ENCODE results near the gene CEP192. TPM values are rescaled to one million over a fixed set of nuclear protein-coding genes. Genes with fewer than 3 reads are reported as not detected.

The CEP192 gene
- total and polyA plus RNA-seq, 2 of the 13 experiments (the other 11 are each of a cell fraction or from before 2014, with no cell fraction given): 15.3 to 24.7 TPM

DNA sequence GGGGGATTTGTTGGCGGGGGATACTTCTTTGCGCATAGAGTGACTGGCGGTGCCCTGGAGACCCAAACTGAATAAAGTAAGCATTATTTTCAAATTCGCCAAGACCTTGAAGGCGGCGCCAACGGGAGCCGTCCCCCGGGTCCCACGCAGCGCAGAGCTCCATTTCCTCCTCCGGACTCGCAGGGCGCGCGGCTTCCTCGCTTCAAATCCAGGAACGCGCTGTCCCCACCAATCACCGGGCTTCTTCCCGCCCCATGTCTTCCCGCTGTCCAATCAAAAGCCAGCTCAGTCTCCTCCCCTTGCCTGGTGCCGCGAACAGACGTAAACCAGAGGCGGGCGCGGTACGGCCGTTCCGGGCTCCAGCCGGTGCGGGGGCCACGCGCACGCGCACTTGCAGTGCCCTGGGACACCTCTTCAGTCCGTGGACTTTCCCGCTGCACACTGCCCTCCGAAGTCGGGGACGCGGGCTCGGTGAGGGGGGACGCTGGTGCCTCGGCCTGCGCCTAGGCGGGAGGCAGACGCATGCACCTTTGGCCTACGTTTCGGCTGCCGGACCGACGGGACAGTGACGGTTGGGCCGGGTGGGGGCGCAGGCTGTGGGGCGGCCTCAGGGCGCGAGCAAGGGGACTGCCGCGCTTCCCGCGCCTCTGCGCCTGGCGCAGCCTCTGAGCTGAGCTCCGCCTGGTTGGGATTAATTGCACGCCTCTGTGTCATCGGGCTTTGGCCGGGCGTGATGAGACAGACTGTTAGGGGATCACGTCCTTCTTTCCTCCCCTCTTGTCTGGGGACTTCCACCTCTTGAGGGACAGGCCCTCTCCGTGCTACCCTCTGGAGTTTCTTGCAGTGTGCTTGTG, at the start of gene CEP192 (continued):
- TF ChIP-seq NFYB (CRISPR knock-in tag; IDR thresholded peaks at IDR 0.05): peak; percentile 94
- TF ChIP-seq RORA (CRISPR knock-in tag; IDR thresholded peaks at IDR 0.05): no peak
- peak; percentile 78; the same call in 1 of the 2 replicates for TF ChIP-seq ZNF232 (CRISPR knock-in tag; IDR thresholded peaks at IDR 0.05; ENCODE audit: borderline replicate concordance)
- TF ChIP-seq ZFP1 (CRISPR knock-in tag; IDR thresholded peaks at IDR 0.05): no peak
- no peak for TF ChIP-seq PAF1 (CRISPR knock-in tag; IDR thresholded peaks at IDR 0.05)
- TF ChIP-seq SIN3A (IDR thresholded peaks at IDR 0.05; ENCODE audit: borderline replicate concordance, low read depth, low read length): peak; percentile 85; the same call in 1 of the 2 replicates
- 0 out of 2 replicates have a peak, but pooled peaks have one; percentile 91 for TF ChIP-seq ZNF713 (CRISPR knock-in tag; IDR thresholded peaks at IDR 0.05)
- no peak for TF ChIP-seq JUND (CRISPR knock-in tag; IDR thresholded peaks at IDR 0.05)
- no peak for TF ChIP-seq ZUFSP (CRISPR knock-in tag; IDR thresholded peaks at IDR 0.05; ENCODE audit: borderline replicate concordance)
- TF ChIP-seq CHCHD3 (CRISPR knock-in tag; IDR thresholded peaks at IDR 0.05): 0 out of 2 replicates have a peak, but pooled peaks have one; percentile 43
- TF ChIP-seq ZMYM3 (CRISPR knock-in tag; IDR thresholded peaks at IDR 0.05): peak; percentile 50; the same call in 1 of the 2 replicates
- TF ChIP-seq ZFP36L1 (CRISPR knock-in tag; IDR thresholded peaks at IDR 0.05): peak; percentile 91
- peak; percentile 20; the same call in 1 of the 2 replicates for TF ChIP-seq ETV5 (CRISPR knock-in tag; IDR thresholded peaks at IDR 0.05; ENCODE audit: borderline replicate concordance)
- peak; percentile 91 for TF ChIP-seq HNF1B (CRISPR knock-in tag; IDR thresholded peaks at IDR 0.05)
- peak; percentile 92 for TF ChIP-seq SP2 (CRISPR knock-in tag; IDR thresholded peaks at IDR 0.05)
- peak; percentile 76 for TF ChIP-seq ZNF292 (CRISPR knock-in tag; IDR thresholded peaks at IDR 0.05; ENCODE audit: borderline replicate concordance, low read depth)
- peak; percentile 88 for TF ChIP-seq ZNF160 (CRISPR knock-in tag; IDR thresholded peaks at IDR 0.05)
- TF ChIP-seq, protein P1, sequence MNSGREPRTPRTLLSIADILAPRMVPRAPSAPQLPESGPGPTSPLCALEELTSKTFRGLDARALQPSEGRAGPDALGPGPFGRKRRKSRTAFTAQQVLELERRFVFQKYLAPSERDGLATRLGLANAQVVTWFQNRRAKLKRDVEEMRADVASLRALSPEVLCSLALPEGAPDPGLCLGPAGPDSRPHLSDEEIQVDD (CRISPR knock-in tag; IDR thresholded peaks at IDR 0.05; ENCODE audit: borderline replicate concordance): peak; percentile 85; the same call in 1 of the 2 replicates
- peak; percentile 88 for TF ChIP-seq SP4 (CRISPR knock-in tag; IDR thresholded peaks at IDR 0.05)
- 0 out of 2 replicates have a peak, but pooled peaks have one; percentile 43 for TF ChIP-seq ZNF567 (CRISPR knock-in tag; IDR thresholded peaks at IDR 0.05; ENCODE audit: borderline replicate concordance)
- TF ChIP-seq ZNF24 (IDR thresholded peaks at IDR 0.05): no peak
- TF ChIP-seq ZNF816 (CRISPR knock-in tag; IDR thresholded peaks at IDR 0.05; ENCODE audit: borderline replicate concordance): no peak
- 0 out of 2 replicates have a peak, but pooled peaks have one; percentile 54 for TF ChIP-seq ZNF839 (CRISPR knock-in tag; IDR thresholded peaks at IDR 0.05; ENCODE audit: borderline replicate concordance)
- TF ChIP-seq EP300 (IDR thresholded peaks at IDR 0.05; ENCODE audit: low read depth in 2 of 2, low read length in 2 of 2): no peak
- TF ChIP-seq EP300 (CRISPR knock-in tag; IDR thresholded peaks at IDR 0.05; ENCODE audit: borderline replicate concordance): peak; percentile 46; the same call in 1 of the 2 replicates
- peak; percentile 40; the same call in 1 of the 2 replicates for TF ChIP-seq NRL (CRISPR knock-in tag; IDR thresholded peaks at IDR 0.05; ENCODE audit: borderline replicate concordance)
- peak; percentile 38; the same call in 1 of the 2 replicates for TF ChIP-seq ELF3 (CRISPR knock-in tag; IDR thresholded peaks at IDR 0.05)
- TF ChIP-seq ZNF792 (CRISPR knock-in tag; IDR thresholded peaks at IDR 0.05): peak; percentile 88; the same call in 1 of the 2 replicates

Data from HepG2 (cell line).